Muscle layer of duodenum (tissue), 2 donors: ENCODE data around the gene PCK1.
"Not testable (repeated sequence)": the region's sequence is repeated elsewhere in the genome, so short reads cannot be mapped to it uniquely, and the experiment has no call there.

ENCODE experiments used
- H3K27ac ChIP-seq: one replicate; pipeline ENCODE4 v1.7.0; 2013; ENCODE audit warnings: mild to moderate bottlenecking, low read length
- H3K27me3 ChIP-seq: one replicate; pipeline ENCODE4 v1.7.0; 2013; ENCODE audit warnings: low read depth, mild to moderate bottlenecking, control low read depth, low read length
- H3K36me3 ChIP-seq, 2 donors: one replicate each; pipeline ENCODE4 v1.7.0; 2013; ENCODE audit warnings: low read length in 2 of 2, control low read depth in 1 of 2, mild to moderate bottlenecking in 1 of 2; ENCODE audit not compliant: insufficient read depth in 2 of 2, control insufficient read depth in 1 of 2
- H3K4me1 ChIP-seq, 2 donors: one replicate each; pipeline ENCODE4 v1.7.0; 2013; ENCODE audit warnings: low read length in 2 of 2, mild to moderate bottlenecking in 2 of 2, control low read depth in 1 of 2, moderate library complexity in 1 of 2; ENCODE audit not compliant: insufficient read depth in 2 of 2, control insufficient read depth in 1 of 2
- H3K4me3 ChIP-seq, 2 donors: one replicate each; pipeline ENCODE4 v1.7.0; 2013; ENCODE audit warnings: low read length in 2 of 2, low read depth in 1 of 2, mild to moderate bottlenecking in 1 of 2
- H3K9me3 ChIP-seq, 2 donors: one replicate each; pipeline ENCODE4 v1.7.0; 2013; ENCODE audit warnings: low read length in 2 of 2, control low read depth in 1 of 2, mild to moderate bottlenecking in 1 of 2; ENCODE audit not compliant: control insufficient read depth in 1 of 2
- donor health status: healthy.

PCK1 gene

GRCh38 chr20:57560554-57561355 is at the start of gene PCK1:
Gene PCK1 (plus strand): TSS chr20:57561110. CDS start chr20:57561412, 302 bp downstream.
- H3K9me3 ChIP-seq = no peaks in the 10 kb centered on the region
- peak within 1 kb of the TSS; percentile 72 for H3K27ac ChIP-seq
- no peaks in the 10 kb centered on the region for H3K36me3 ChIP-seq
- peak within 1 kb of the TSS in 1 of 2 donors; percentile 49 for H3K4me3 ChIP-seq
- no peaks in the 10 kb centered on the region for H3K27me3 ChIP-seq
- H3K4me1 ChIP-seq = no peaks in the 10 kb centered on the region

GRCh38 chr20:57511709-57512108 is 49.2 kb upstream of the PCK1 start:
- not testable (repeated sequence) for H3K27ac ChIP-seq, H3K36me3 ChIP-seq, H3K4me3 ChIP-seq, H3K27me3 ChIP-seq, H3K9me3 ChIP-seq
- peaks cover 0 to 11% of the 10 kb centered on the region in 2 donors for H3K4me1 ChIP-seq

GRCh38 chr20:57512432-57512831 is 48.5 kb upstream of the PCK1 start:
- Histone ChIP-seq H3K36me3 (no peaks in the 10 kb centered on the region), H3K27ac (no peak overlapping the region), H3K4me1 (peaks cover 0 to 10% of the 10 kb centered on the region in 2 donors), H3K4me3 (no peak overlapping the region), H3K27me3 (no peaks in the 10 kb centered on the region), H3K9me3 (no peaks in the 10 kb centered on the region)

GRCh38 chr20:57513199-57513598 is 47.7 kb upstream of the PCK1 start:
- Histone ChIP-seq H3K4me3 (no peak overlapping the region), H3K4me1 (peaks cover 0 to 8% of the 10 kb centered on the region in 2 donors), H3K27me3 (no peaks in the 10 kb centered on the region), H3K9me3 (no peaks in the 10 kb centered on the region), H3K36me3 (no peaks in the 10 kb centered on the region), H3K27ac (no peak overlapping the region)

- H3K27ac ChIP-seq = no peak overlapping the region
- no peaks in the 10 kb centered on the region for H3K9me3 ChIP-seq
- peaks cover 0 to 8% of the 10 kb centered on the region in 2 donors for H3K4me1 ChIP-seq
- no peak overlapping the region for H3K4me3 ChIP-seq
- H3K27me3 ChIP-seq = no peaks in the 10 kb centered on the region
- no peaks in the 10 kb centered on the region for H3K36me3 ChIP-seq
These were observed 46.6 kb upstream of the PCK1 start for GRCh38 chr20:57514273-57514751.

- Histone ChIP-seq H3K36me3 (no peaks in the 10 kb centered on the region), H3K27me3 (no peaks in the 10 kb centered on the region), H3K4me1 (peaks cover 0 to 8% of the 10 kb centered on the region in 2 donors), H3K27ac (no peak overlapping the region), H3K4me3 (no peak overlapping the region), H3K9me3 (no peaks in the 10 kb centered on the region)
These were observed 43.0 kb upstream of the PCK1 start for GRCh38 chr20:57517904-57518303.

- H3K4me3 ChIP-seq = no peak overlapping the region
- no peaks in the 10 kb centered on the region for H3K36me3 ChIP-seq
- no peaks in the 10 kb centered on the region for H3K9me3 ChIP-seq
- no peaks in the 10 kb centered on the region for H3K4me1 ChIP-seq
- H3K27me3 ChIP-seq = no peaks in the 10 kb centered on the region
- no peak overlapping the region for H3K27ac ChIP-seq
These were observed 38.4 kb upstream of the PCK1 start for GRCh38 chr20:57522380-57523140.

GRCh38 chr20:57523782-57524181 is 37.1 kb upstream of the PCK1 start:
- Histone ChIP-seq H3K27me3 (no peaks in the 10 kb centered on the region), H3K9me3 (no peaks in the 10 kb centered on the region), H3K36me3 (no peaks in the 10 kb centered on the region), H3K27ac (no peak overlapping the region), H3K4me1 (no peaks in the 10 kb centered on the region), H3K4me3 (no peak overlapping the region)

GRCh38 chr20:57524511-57525176 is 36.3 kb upstream of the PCK1 start, which contains the start of gene CTCFL:
Gene CTCFL (minus strand): TSS chr20:57525140. CDS start chr20:57524205, 935 bp downstream.
- Histone ChIP-seq H3K9me3 (no peaks in the 10 kb centered on the region), H3K4me1 (no peaks in the 10 kb centered on the region), H3K27me3 (no peaks in the 10 kb centered on the region), H3K4me3 (no peak within 1 kb of the TSS), H3K27ac (no peak within 1 kb of the TSS), H3K36me3 (no peaks in the 10 kb centered on the region)

- H3K27ac ChIP-seq = no peak overlapping the region
- no peaks in the 10 kb centered on the region for H3K9me3 ChIP-seq
- H3K27me3 ChIP-seq = no peaks in the 10 kb centered on the region
- no peaks in the 10 kb centered on the region for H3K36me3 ChIP-seq
- H3K4me1 ChIP-seq = no peaks in the 10 kb centered on the region
- H3K4me3 ChIP-seq = no peak overlapping the region
These were observed 35.4 kb upstream of the PCK1 start for GRCh38 chr20:57525328-57526086.
